IMR-90 (cell line): ENCODE results near the gene ZC3H8.

Source experiments
- MXI1 ChIP-seq: IDR thresholded peaks from 2 replicates; pipeline ENCODE4 v1.6.1; 2012; ENCODE audit warnings: low read depth, mild to moderate bottlenecking, low read length, moderate library complexity, borderline replicate concordance
- RAD21 ChIP-seq: IDR thresholded peaks from 2 replicates; pipeline ENCODE4 v1.6.1; 2012; ENCODE audit warnings: low read length, improper control_type of control experiment
- TF ChIP-seq, protein P1 (sequence below): conservative IDR thresholded peaks from 2 replicates; pipeline ENCODE4 v1.5.1; 2012; ENCODE audit warnings: mild to moderate bottlenecking, low read depth, low read length, improper control_type of control experiment

DNA sequence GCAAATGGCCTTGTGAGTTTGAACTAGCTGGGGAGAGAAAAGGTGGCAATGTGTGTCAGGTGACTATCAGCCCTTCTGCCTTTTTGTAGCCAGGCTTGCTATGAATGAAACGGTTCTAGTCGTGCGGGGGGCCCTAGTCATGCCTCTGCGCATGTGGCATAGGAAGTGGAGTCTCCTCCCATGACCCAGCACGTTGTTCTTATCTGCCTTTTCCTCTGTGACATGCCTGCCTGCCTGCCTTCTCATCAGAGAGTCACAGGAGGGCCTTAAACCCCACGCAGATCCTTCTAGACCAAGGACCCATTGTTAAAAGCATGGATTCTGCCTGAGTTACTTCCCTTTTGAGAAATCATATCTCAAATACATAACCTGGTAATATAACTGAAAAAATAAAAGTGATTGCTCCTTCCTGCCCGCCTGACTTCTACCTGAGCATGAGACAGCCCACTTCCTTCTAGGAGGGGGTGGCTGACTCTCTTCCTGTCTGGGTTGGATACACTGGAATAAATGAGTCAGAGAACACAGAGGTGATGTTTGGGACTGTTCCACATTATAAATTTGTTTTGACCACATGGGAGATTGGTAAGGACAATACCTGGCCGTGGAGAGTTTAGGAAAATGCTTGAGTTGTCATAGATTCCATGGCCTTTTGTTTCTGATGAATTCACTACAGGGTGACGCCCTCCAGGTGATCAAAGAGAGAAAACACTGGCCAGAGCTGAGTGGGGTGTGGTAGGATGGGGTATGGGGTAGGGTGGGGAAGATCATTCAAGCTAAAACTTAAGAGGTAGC, 66.8 kb downstream of the ZC3H8 start:
- TF ChIP-seq, protein P1, sequence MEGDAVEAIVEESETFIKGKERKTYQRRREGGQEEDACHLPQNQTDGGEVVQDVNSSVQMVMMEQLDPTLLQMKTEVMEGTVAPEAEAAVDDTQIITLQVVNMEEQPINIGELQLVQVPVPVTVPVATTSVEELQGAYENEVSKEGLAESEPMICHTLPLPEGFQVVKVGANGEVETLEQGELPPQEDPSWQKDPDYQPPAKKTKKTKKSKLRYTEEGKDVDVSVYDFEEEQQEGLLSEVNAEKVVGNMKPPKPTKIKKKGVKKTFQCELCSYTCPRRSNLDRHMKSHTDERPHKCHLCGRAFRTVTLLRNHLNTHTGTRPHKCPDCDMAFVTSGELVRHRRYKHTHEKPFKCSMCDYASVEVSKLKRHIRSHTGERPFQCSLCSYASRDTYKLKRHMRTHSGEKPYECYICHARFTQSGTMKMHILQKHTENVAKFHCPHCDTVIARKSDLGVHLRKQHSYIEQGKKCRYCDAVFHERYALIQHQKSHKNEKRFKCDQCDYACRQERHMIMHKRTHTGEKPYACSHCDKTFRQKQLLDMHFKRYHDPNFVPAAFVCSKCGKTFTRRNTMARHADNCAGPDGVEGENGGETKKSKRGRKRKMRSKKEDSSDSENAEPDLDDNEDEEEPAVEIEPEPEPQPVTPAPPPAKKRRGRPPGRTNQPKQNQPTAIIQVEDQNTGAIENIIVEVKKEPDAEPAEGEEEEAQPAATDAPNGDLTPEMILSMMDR = no peak
- no peak for TF ChIP-seq RAD21
- no peak for TF ChIP-seq MXI1
